Liver (tissue), 3 donors: Measurements from ENCODE around the gene BCKDK.

Experiments used
- CTCF ChIP-seq: fragments of 150-350 bp; IDR thresholded peaks from 2 replicates; pipeline ENCODE4 v1.5.1; 2017; ENCODE audit warnings: improper control_type of control experiment, low read depth, low read length; ENCODE audit not compliant: missing input control
- RAD21 ChIP-seq, 2 donors: IDR thresholded peaks; 2 replicates each; pipeline ENCODE4 v1.6.1; 2016; ENCODE audit warnings: antibody characterized with exemption in 2 of 2, mild to moderate bottlenecking in 2 of 2
- donor health status: healthy.
- donor health status: healthy.

DNA sequence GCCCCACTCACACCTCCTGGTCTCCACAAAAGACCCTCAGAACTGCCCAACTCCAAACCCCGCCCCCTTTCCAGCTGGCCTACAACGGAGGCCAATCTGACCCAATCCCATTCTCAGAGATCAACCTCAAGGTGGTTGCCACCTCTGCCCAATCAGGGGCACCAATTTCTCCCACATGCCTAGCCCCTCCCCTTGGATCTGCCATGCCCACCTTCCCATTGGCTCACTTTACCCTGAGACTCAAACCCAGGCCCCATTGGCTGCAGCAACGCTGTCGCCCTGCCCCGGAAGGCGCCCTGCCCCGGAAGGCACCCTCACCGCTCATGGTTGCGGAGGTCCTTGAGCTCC, 44.7 kb upstream of the BCKDK start:
- TF ChIP-seq RAD21 (IDR thresholded peaks at IDR 0.05) = no peak
- TF ChIP-seq CTCF = no peak
